DND-41 (cell line): Measurements from ENCODE around the gene CNR1.

Experiments used
- ATAC-seq: fragments of 200-7000 bp; cut with Tn5 transposase; 3 replicates; pipeline ENCODE4 v1.9.1; 2021; ENCODE audit warnings: low read depth; ENCODE audit not compliant: insufficient read depth
- DNase-seq: peaks from one replicate; pipeline ENCODE4 v3.0.0-alpha.2; 2020
- H2AFZ ChIP-seq: 2 replicates; pipeline ENCODE4 v1.6.0; 2012; ENCODE audit warnings: low read depth, low read length
- H3K27ac ChIP-seq: 2 replicates; pipeline ENCODE4 v1.5.1; 2012; ENCODE audit warnings: low read length, inconsistent platforms
- H3K27me3 ChIP-seq: fragments of 200-600 bp; sonication (generic); 2 replicates; pipeline ENCODE4 v1.6.0; 2012; ENCODE audit warnings: low read length, mild to moderate bottlenecking, inconsistent platforms; ENCODE audit not compliant: insufficient read depth, poor library complexity
- H3K36me3 ChIP-seq: 2 replicates; pipeline ENCODE4 v1.5.1; 2012; ENCODE audit warnings: low read length, inconsistent platforms; ENCODE audit not compliant: insufficient read depth
- H3K4me1 ChIP-seq: 2 replicates; pipeline ENCODE4 v1.5.1; 2012; ENCODE audit warnings: mild to moderate bottlenecking, low read length; ENCODE audit not compliant: insufficient read depth
- H3K4me2 ChIP-seq: 2 replicates; pipeline ENCODE4 v1.6.0; 2012; ENCODE audit warnings: mild to moderate bottlenecking, moderate library complexity, low read length, inconsistent platforms; ENCODE audit not compliant: insufficient read depth
- H3K4me3 ChIP-seq, 2 experiments: fragments of 200-600 bp in 1 of 2; shearing (Covaris generic) in 1 of 2; 2 replicates each; pipeline ENCODE4 v1.5.1; 2012 to 2016; ENCODE audit warnings: inconsistent platforms in 2 of 2, low read length in 2 of 2, mild to moderate bottlenecking in 2 of 2, low read depth in 1 of 2, moderate library complexity in 1 of 2
- H3K79me2 ChIP-seq: 2 replicates; pipeline ENCODE4 v1.6.0; 2012; ENCODE audit warnings: low read length, inconsistent platforms; ENCODE audit not compliant: insufficient read depth
- H3K9ac ChIP-seq: 2 replicates; pipeline ENCODE4 v1.6.0; 2012; ENCODE audit warnings: low read depth, mild to moderate bottlenecking, inconsistent platforms, low read length, moderate library complexity
- H3K9me3 ChIP-seq: 2 replicates; pipeline ENCODE4 v1.5.1; 2012; ENCODE audit warnings: low read length, moderate library complexity, mild to moderate bottlenecking, inconsistent platforms; ENCODE audit not compliant: insufficient read depth, severe bottlenecking
- H4K20me1 ChIP-seq: 2 replicates; pipeline ENCODE4 v1.6.0; 2012; ENCODE audit warnings: low read length; ENCODE audit not compliant: insufficient read depth
- CTCF ChIP-seq: IDR thresholded peaks from 2 replicates; pipeline ENCODE4 v1.5.1; 2012; ENCODE audit warnings: borderline replicate concordance, low read length, moderate library complexity, mild to moderate bottlenecking; ENCODE audit not compliant: poor library complexity, severe bottlenecking; ENCODE audit errors: extremely low read depth
- EZH2 ChIP-seq: IDR thresholded peaks from 3 replicates; pipeline ENCODE4 v1.6.1; 2012; ENCODE audit warnings: borderline replicate concordance, low read depth, mild to moderate bottlenecking, moderate library complexity, low read length, inconsistent platforms; ENCODE audit not compliant: severe bottlenecking

Gene CNR1

DNA sequence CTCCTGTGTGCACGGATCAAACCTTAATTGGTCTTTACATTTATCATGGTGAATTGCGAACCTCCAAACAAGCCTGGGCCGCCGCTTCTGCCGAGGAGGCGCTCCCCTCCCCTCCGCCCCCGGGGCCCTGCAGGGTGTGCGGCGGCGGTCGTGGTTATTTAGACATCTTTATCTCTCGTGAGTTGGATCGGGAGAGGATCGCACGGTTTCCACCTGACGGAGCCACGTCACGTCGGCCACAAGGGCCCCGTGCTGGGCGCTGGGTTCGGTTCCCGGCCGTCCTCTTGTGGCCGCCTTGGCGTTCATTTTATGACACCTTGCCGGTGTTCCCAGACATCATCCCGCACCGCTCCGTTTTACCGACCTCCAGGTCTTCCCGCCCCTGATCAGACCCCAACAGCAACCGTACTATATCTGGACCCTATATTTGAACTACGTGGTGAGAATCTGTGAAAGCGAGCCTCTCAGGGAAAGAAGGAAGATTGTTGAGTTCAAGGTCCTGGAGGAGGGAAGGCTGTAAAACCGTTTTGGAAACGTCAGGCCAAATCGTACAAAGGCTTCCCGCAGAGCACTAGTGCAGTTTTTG lies 1.3 kb upstream of the CNR1 start:
- H2AFZ ChIP-seq: no peak overlapping the region
- no peaks in the 10 kb centered on the region for H3K79me2 ChIP-seq
- H3K4me1 ChIP-seq: no peaks in the 10 kb centered on the region
- no peaks in the 10 kb centered on the region for H3K27me3 ChIP-seq
- no peaks in the 10 kb centered on the region for H4K20me1 ChIP-seq
- no peak overlapping the region for H3K27ac ChIP-seq
- no peak overlapping the region for H3K9ac ChIP-seq
- ATAC-seq (no peak), DNase-seq (no peak)
- H3K9me3 ChIP-seq: no peaks in the 10 kb centered on the region
- H3K36me3 ChIP-seq: no peaks in the 10 kb centered on the region
- TF ChIP-seq CTCF (no peak), EZH2 (no peak)
- H3K4me3 ChIP-seq: no peak overlapping the region
- no peak overlapping the region for H3K4me2 ChIP-seq

GRCh38 chr6:88166493-88167351 lies 575 bp upstream of the CNR1 start:
- H4K20me1 ChIP-seq: no peaks in the 10 kb centered on the region
- H3K4me3 ChIP-seq: no peak overlapping the region
- H3K9me3 ChIP-seq: no peaks in the 10 kb centered on the region
- no peaks in the 10 kb centered on the region for H3K4me1 ChIP-seq
- DNase-seq: no peak
- H3K4me2 ChIP-seq: no peak overlapping the region
- ATAC-seq: no peak
- no peaks in the 10 kb centered on the region for H3K36me3 ChIP-seq
- H3K27ac ChIP-seq: no peak overlapping the region
- TF ChIP-seq EZH2: no peak
- H3K27me3 ChIP-seq: no peaks in the 10 kb centered on the region
- no peak overlapping the region for H2AFZ ChIP-seq
- H3K9ac ChIP-seq: no peak overlapping the region
- no peaks in the 10 kb centered on the region for H3K79me2 ChIP-seq

DNA sequence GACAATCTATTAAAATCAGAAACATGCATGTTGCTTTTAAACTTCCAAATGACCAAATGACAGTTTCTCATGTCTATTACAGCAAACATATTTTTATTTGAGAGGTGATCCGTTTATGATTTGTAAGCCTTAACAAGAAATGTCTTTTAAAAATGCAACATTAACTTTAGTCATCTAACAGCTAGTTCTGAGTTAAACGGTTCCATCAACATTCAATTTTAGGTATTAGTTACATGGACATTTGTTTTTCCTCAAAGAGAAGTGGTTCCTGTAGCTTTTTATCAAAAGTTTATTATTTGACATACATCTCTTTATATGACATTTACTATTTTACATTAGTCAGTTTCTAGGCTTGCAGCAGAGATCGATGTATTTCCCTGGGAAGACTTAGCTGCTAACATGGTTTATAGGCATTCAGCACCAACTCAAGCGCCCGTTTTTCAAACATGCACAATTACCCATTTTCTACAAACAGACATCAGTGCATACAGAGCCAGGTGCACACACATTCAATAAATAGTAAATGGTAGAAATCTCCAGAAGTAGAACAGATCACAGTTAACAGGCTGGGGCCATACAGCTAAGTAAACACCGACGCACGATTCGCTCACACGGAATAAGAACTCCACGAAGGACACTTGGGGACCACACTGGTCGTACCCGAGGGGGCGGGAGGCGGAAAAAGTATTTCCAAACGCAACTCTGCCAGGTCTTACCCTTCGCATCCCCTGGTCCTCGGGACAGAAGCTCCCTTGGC lies 882 bp downstream of the CNR1 start:
- no peak overlapping the region for H3K4me3 ChIP-seq
- no peaks in the 10 kb centered on the region for H3K27me3 ChIP-seq
- H4K20me1 ChIP-seq: no peaks in the 10 kb centered on the region
- H3K9me3 ChIP-seq: no peaks in the 10 kb centered on the region
- H3K79me2 ChIP-seq: no peaks in the 10 kb centered on the region
- no peak overlapping the region for H2AFZ ChIP-seq
- H3K27ac ChIP-seq: no peak overlapping the region
- no peaks in the 10 kb centered on the region for H3K36me3 ChIP-seq
- H3K9ac ChIP-seq: no peak overlapping the region
- DNase-seq (no peak), ATAC-seq (no peak)
- no peak for TF ChIP-seq CTCF
- TF ChIP-seq EZH2: no peak
- H3K4me2 ChIP-seq: no peak overlapping the region
- no peaks in the 10 kb centered on the region for H3K4me1 ChIP-seq

DNA sequence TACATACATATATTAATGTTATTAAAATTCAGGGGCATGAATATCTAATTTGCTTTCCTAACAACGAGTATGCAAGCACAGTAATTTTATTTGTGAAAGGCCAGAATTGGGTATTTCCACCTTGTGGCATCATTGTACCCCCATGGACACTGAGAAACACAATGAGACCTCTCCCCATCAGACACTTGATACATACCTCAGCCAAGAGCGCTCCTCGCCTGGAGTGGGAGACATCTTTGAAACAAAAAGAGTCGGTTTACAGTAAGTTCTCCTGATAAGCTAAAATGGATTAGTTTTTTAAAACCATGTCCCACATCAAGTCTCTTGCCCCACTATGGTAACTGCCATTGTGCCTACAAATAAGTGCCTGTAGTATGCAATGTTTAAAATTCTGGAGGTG lies 2.1 kb downstream of the CNR1 start:
- Histone ChIP-seq H3K4me3 (no peak overlapping the region), H4K20me1 (no peaks in the 10 kb centered on the region), H3K27ac (no peak overlapping the region), H3K36me3 (no peaks in the 10 kb centered on the region), H3K9me3 (no peaks in the 10 kb centered on the region), H3K79me2 (no peaks in the 10 kb centered on the region), H3K27me3 (no peaks in the 10 kb centered on the region), H3K4me2 (no peak overlapping the region), H3K9ac (no peak overlapping the region), H2AFZ (no peak overlapping the region), H3K4me1 (no peaks in the 10 kb centered on the region)
- DNase-seq (no peak), ATAC-seq (no peak)
- TF ChIP-seq CTCF (no peak), EZH2 (no peak)
